ENCODE measurements around the gene CPNE4.

The CPNE4 gene

DNA sequence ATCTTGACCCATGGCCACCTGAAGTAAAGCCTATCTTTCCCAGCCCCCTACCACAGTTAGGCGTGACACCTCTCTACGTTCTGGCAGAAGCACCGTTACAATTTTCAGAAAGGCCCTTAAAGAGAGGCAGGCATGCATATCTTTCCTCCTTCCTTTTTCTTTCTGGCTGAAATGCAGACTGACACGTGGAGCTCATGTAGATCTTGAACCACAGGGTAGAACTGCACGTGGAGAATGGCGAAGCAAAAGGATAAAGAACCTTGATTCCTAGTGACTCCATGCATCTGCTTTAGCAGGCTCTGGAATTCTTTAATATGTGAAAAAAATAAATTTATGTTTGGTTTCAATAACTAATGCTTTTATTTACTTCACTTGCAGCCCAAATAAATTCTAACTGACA lies 166.6 kb downstream of the CPNE4 start:
- FAIRE-seq: no peak

DNA sequence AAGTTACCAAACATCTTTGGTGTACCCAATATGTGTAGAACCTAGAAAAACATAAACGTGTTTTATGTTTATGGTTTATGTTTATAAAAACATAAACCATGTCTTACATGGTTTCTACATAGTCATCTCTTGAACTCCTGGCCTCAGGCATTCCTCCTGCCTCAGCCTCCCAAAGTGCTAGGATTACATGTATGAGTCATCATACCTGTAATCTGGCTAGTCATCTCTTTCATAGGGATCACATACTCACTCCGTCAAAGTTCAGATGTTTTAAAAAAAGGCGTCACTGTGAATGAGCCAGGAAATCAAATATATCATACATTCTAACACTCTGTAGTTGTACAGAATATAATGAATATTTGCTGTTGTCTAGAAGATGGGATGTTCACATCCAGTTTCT lies 178.6 kb downstream of the CPNE4 start:
- no peak for FAIRE-seq

DNA sequence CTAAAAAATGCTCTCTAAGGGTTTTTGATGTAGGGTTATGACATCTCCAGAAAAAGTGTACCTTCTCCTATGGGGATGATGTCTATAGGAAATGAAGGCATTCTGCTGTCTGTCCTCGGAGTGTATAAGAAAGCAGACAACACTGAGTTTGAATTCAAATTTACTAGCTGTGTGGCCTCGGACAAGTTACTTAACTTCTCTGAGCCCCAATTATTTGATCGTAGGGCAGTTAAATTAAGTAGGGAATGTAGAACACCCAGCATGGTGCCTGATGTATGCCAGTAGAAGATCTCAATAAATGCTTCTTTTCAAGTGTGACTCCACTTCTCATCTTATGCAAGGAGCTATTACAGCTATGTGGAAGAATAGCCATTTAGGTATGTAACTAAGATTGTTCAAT lies 184.6 kb downstream of the CPNE4 start:
- no peak for FAIRE-seq

DNA sequence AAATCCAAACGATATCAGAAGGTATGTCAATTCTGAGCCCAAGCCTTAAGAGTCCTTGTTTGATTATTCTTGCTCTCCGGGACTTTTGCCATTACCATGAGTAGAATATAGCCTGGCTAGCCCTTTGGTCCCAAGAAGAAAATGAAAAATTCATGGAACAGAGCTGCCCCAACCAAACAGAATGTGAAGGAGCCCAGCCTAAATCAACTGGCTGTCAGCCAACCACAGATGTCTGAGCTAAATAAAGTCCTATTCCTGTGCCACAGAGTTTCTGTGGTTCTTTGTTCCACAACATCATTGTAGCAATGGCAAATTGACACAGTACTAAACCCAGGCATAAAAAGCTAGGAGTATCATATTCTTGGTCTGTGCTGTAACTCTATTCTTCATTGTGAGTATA lies 185.2 kb downstream of the CPNE4 start:
- FAIRE-seq: no peak

DNA sequence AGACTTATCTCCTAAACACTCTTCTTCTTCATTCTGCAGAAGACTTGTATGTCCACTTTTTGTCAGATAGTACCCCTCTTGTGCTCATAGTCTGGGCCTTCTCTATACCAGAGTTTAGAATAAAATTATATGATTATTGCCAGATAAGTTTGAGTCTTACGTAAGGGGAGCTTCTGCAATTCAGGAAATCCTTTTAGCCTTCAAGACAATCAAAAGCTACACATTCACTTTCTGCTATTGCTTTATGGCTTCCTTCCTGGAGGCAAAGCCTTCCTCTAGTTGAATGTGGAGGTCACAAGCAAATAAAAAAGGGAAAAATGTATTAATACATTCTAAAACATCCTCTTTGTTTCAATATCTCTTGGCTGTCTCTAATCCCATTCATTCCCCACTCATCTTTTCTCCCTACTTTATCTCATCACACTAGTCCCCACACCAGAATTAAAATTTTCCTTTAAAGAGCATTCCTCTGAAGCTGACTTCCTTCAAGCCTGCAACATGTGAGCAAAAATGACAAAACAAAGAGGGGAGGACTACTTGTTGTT lies 186.8 kb downstream of the CPNE4 start:
- no peak for FAIRE-seq

DNA sequence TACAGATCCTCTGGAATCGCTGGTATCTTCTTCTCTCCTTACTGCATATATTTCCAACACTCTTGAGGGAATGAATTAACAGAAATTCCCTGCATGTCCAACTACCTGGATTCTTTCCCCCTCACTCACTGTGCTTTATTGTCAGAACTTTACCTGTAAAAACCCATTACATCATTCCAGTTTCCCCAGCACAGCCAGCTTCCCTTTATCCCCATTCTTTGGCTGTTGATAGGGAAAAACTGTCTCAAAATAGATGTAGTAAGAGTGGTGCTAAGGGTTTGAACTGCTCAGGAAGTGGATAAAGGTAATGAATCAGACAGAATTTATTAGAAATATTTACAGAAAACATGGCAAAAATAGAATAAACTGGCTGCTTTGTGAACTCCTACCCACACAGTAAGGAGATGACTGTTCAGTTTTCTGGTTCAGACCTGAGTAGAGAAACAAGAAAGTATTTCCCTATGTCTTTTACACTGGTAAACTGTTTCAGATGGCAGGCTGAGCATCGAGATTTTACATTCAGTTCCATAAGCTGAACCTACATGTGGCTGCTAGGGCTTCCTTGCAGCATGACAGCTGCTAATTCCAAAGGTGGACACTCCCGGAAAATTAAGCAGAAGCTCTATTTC lies 188.4 kb downstream of the CPNE4 start:
- FAIRE-seq: no peak

DNA sequence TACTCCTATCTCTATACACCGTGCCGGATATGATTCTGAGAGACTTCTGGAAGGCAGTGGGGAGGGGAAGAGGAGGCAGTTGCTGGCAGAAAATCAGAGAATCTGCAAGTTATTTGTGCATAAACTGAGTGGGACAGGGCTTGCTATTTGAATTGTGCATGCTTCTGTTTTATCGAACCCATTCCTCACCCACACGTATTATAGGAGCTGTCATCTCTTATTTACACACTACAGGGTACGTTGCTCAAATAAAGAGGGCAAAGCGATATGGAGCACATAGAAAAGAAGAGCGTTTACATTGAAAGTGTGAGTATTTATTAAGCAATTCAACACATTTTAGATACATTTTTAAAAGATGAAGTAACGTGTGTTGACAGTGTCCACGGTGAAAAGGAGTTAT lies 191.6 kb downstream of the CPNE4 start:
- no peak for FAIRE-seq

DNA sequence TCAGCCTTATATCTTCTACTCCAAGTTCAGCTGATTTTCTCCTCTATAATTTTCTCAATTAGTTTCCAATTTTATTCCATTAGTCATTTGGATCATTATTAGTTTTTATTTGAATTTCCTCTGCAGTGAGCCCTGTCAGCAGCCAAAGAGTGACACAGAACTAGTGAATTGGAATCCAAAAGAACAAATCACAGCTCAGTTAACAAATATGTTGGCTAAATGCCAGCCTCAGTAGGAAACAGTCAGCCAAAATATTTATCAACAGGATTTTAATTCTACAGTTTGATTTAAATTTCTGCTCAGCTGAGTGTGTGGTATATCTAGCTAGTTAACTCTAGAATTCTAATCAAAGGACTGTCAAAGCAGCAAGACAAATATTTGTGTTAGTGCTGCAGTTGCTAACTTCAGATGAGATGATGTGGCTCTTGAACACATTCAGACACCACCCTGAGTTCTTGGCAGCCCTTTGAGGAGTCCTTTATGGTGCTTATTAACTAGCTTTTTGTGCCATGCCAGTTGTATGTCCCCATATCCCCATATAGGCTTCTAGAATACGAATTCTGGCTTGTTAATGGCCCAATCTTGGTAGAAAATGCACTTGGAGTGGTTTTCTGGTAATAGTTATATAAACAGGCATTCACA lies 194.5 kb downstream of the CPNE4 start:
- no peak for FAIRE-seq

DNA sequence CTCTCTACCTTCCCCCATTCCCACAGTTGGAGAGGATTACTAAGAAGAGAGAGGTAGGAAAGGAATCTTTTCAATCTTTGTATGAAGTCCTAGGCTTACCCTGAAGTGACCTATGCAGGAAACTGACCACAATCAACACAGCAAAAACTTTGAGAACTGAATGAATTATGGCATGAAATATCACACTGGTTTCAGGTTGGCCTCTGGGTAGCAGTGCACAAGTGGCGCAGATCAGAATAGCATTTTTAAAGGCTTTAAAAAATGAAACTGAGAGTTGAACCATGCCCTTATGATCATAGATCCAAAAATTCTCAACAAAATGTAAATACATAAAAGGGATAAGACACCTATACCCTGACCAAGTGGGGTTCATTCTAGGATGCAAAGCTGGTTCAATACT lies 198.9 kb downstream of the CPNE4 start:
- FAIRE-seq: no peak

DNA sequence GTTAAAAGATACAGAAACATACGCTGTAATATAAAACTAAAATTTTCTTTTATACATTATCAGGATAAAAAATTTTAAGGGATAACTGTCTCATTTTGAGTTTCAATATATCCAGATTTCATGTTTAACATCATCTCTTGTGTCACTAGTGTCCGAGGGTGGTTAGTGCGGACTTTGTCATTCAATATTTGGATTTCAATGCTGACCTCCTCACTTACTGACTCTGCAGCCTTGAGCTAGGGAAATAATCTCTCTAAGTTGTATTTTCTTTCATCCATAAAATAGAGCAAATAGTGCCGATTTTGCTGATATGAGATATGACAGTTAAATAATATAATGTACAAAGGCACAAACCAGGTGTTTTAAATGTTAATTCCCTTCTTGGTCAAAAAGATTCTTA lies 203.2 kb downstream of the CPNE4 start:
- no peak for FAIRE-seq

DNA sequence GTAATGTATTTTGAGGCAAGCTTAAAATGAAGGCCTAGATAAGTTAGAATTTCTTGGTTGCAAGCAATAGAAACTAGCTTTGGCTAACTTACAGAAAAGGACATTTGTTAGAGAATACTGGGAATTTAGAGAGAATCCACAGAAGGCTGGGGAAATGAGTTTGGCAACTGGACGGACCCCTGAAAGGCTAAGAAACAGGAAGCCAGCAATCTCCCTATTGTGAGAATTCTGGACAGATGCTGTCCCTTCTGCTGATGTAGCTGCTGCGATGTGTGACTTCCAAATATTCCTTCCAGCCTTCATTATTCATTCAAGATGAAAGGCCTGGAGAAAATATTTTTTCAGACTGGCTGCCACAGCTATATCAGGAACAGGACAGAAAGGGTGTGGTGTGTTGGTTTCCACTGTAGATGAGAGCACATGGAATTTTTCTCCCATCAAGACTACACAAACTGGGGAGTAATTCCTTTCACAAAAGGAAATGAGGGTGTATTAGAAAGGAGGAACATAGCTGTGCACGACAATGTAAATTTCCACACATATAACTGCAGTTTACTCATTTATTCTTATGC lies 213.5 kb downstream of the CPNE4 start:
- FAIRE-seq: no peak

DNA sequence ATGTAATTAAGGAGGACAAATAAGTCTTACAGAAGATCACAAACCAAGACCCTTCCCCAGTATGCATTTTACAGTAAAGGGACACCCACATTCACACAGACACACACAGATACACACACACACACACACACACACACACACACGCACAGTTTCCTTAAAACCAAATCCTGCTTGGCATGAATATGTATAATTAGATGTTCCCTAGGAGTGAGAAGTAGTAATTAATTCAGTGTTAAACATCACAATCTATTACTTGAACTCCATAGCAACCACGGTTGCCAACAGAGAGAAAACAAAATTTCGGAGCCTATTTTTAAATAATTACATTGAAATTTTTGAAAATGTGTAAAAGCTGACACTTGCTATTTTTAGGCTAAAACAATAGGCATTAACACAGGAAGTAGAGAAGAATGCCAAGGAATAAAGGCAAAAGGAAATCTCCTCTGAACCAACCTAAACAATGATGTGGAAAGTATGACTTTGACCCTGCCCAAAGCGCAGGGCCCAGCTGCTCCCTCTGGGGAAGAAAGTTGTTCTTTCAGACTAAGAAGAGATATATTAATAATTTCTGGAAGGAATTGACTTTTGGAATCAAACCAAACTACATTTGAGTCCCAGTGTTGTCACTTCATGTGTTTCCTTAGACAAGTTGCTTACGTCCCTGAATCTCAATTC lies 215.3 kb downstream of the CPNE4 start:
- no peak for FAIRE-seq

DNA sequence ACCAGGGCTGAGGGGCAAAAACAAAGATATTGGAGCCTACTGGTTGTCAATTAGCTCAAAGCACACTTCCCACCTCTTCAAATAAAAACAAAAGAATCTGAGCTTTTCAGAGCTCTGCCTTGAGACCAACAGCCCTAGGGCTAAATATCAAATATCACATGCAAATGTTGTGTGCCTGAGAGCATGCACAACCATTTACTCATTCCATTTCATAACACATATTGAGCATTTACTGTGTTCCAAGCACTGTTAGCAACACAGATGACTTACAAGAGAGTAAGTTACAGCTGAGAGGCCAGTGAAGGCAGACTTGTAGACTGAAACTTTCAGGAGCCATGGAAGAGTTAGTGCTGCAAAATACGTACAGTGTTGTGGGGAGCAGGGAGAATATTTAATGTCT lies 222.4 kb downstream of the CPNE4 start:
- no peak for FAIRE-seq

DNA sequence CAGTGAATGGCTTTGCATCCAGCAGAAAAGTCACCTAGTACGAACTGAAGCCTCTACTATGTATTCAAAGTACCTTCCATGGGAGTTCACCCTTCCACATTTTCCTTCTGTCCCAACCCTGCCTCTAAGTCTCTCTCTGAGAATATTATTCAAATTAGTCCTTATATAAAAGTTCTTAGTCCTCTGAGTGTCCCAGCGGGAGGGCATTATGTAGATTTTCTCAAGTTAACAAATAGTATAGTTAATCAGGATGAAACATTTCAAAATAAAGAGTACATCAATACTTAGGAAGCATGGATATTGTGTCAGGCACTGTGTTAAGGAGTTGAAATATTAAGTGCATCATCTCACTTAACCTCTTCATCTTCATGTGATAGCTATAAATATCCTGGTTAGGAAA lies 223.3 kb downstream of the CPNE4 start:
- no peak for FAIRE-seq

DNA sequence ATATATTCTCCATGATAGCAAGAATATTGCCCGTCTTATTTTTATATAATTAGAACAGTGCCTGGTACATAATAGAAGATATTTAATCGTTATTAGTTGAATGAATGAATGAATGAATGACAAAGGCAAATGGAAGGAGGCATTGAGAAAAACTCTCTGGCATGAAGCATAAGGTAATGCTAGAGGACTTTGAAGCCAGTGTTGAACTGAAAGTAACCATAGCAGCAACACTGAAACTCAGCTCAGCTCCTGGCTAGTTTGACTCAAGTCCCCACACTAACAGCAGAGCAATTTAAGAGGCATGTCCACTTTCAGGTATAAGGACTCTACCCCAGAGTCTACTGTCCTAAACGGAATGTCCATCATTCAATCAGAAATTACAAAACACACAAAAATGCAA lies 227.0 kb downstream of the CPNE4 start:
- FAIRE-seq: no peak

DNA sequence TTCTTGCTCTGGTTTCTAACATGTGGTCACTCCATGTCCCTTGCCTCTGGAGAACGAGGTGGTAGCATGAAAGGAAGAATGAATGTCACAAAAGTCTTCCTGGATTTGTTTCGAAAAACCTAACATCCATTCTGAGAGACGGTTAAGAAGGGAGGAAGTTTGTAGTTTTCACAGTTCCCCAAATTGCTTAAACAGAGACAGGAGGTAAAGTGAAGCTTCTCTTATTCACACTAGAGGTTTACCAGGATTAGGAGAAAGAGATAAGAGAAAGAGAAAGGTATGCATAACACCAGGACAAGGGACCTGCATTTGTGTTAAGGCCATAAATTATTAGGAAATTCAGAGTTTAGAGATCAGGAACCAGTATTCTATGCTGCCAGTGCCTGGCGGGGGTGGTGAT lies 228.1 kb downstream of the CPNE4 start:
- FAIRE-seq: no peak

DNA sequence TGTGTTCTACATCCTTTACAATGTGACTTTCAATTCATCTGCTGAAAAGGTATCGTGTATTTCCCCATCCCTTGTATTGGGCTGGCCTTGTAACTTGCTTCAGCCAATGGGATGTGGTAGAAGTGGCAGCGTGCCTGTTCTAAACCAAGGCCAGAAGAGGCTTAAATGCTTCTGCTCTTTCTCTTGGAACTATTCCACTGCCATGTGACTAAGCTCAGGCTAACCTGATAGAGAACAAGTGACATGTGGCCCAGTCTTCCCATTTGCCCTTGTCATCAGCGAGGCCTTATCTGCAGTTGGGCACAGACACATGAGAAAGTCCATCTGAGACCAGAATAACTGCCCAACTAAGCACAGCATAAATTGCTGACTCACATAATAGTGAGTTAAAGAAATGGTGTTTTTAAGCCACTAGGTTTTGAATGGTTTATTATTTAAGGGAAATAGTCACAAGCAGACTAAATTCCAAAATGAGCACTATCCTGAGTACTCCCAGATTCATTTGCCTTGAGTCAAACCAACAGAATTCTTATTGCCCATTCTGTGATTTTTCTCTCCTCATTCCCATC lies 230.2 kb downstream of the CPNE4 start:
- FAIRE-seq: no peak

DNA sequence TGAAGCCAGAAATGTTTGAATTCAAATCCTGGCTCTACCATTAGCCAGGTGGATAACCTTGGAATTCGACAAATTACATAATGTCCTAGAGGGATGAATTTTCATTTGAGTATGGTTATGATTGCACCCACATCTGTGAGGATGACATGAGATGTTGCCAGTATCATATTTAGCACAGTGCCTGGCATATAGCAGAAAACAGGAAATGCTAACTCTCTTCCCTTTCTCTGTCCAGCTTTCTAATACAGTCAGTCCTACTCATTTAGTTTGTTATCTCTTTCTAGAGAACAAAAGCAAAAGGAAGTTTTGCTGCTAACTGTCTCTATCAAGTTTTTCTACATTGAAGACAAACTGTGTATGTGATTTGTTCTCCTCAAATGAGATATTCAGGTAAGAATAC lies 231.7 kb downstream of the CPNE4 start:
- FAIRE-seq: no peak

DNA sequence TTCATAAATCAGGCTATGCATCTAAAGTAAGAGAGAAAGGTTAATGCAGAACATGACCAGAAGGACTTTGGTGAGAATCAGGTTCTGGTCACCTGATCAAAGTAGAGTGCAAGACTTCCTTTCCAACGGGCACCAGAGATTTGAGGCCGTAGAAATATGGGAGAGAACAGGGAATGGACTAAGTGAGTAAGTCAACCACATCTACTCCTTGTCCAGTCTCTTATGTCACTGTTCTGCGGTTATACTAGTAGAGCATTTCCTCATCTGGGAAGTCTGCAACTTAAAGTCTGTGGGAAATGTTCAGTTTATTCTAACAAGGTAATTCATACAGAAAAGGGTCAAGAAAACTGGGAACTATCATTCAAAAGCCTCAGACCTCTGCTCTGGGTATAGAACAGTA lies 232.8 kb downstream of the CPNE4 start:
- no peak for FAIRE-seq

DNA sequence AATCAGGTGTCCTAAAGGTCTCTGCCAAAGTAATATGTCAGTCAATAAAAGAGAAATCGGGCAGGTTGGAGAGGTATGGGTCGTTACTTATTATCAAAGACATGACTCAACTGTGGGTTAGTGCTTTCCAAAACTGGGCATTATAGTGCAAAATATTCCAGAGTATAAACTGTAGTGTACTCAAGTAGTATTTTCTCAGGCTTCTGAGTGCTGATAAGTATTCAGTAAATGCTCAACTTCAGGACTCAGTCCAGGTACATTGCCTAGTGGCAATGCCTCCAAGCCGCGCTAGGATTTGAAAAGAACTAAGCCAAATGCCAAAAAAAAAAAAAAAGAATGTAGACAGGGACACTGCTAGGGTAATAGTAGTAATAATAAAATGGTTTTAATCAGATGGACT lies 233.2 kb downstream of the CPNE4 start:
- no peak for FAIRE-seq

DNA sequence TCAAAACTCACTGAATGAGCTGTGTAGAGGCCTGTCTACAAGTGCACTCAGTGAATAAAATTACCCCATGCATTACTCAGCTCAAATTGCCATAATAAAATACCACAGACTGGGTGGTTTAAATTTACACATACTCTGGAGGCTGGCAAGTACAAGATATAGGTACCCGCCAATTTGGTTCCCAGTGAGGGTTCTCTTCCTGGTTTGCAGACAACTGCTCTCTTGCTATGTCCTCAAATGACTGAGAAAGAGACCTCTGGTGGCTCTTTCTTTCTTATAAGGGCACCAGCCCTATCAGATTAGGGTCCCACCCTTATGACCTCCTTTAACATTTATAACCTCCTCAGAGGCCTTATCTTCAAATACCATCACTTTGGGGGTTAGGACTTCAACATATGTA lies 237.0 kb downstream of the CPNE4 start:
- FAIRE-seq: no peak

DNA sequence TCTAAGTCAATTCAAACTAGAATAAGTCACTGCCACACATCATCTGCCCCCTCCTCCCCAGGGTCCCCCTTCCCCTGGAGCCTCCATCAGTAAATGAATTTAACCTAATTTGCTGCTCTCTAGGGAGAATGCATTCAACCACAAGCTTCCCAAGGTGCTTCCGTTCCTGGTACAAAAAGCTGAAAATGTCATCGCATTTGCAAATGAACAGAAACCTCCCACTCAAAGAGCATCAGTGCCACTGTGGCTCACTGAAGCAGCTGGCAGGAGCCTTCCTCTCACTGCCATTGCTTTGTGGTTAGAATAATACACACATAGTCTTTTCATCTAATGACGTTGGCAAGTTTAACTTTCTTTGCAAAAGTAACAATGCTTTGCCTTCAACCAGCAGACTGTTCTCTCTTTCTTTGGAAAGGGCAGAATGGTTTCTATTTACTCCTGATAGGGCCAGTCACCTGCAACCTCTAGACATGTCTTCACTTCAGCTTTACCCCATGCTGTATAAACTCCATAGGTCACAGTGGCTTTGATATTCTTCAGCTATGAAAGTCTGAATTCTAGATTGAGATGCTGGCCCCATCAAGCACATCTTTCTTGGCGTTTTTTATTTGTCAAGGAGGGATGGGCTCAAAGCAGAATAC lies 238.1 kb downstream of the CPNE4 start:
- FAIRE-seq: no peak

DNA sequence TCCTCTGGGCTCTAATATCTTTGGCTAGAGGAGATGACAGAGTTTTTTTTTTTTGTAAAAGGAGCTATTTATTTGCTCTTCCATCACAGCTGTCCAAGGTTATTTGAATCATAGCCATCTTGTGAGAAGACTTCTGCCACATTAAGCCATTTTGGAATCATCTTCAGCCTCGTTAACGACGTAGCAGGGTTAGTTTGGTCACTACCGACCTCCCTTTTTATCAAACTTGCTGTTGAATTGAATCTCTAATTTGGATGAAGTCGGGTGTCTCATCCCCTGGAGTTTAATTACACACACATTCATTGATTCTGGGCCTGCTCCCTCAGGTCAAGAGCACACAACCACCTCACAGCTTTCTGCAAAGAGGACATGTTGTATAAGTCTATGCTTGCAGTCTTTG lies 238.7 kb downstream of the CPNE4 start:
- FAIRE-seq: no peak
